NCI-H1092 treated with DMSO at 0.1 percent for 48 hours (cell line): ENCODE results near the gene GABRR1.

Experiments
- DNase-seq: peaks from one replicate; lab custom pipeline; 2025; lab: John Stamatoyannopoulos, UW

Gene GABRR1

GRCh38 chr6:89215391-89215790, 1.8 kb downstream of the GABRR1 start:
- no peak for DNase-seq

GRCh38 chr6:89214197-89214596, 3.0 kb downstream of the GABRR1 start:
- DNase-seq, result no peak

GRCh38 chr6:89212472-89212871, 4.7 kb downstream of the GABRR1 start:
- no peak for DNase-seq

- no peak for DNase-seq
Observed at GRCh38 chr6:89209457-89209856, 7.7 kb downstream of the GABRR1 start.

- DNase-seq, result no peak
Observed at GRCh38 chr6:89208551-89208950, 8.6 kb downstream of the GABRR1 start.

- DNase-seq, result no peak
Observed at GRCh38 chr6:89205819-89206218, 11.3 kb downstream of the GABRR1 start.

GRCh38 chr6:89204096-89204495, 13.1 kb downstream of the GABRR1 start:
- no peak for DNase-seq

- DNase-seq, result no peak
Observed at GRCh38 chr6:89200706-89201215, 16.4 kb downstream of the GABRR1 start.

GRCh38 chr6:89199579-89199978, 17.6 kb downstream of the GABRR1 start:
- DNase-seq, result no peak

- DNase-seq, result no peak
Observed at GRCh38 chr6:89198235-89198634, 18.9 kb downstream of the GABRR1 start.

- DNase-seq, result no peak
Observed at GRCh38 chr6:89197141-89197540, 20.0 kb downstream of the GABRR1 start.

- no peak for DNase-seq
Observed at GRCh38 chr6:89194559-89194958, 22.6 kb downstream of the GABRR1 start.

GRCh38 chr6:89190741-89191140, 26.4 kb downstream of the GABRR1 start:
- no peak for DNase-seq

- DNase-seq, result no peak
Observed at GRCh38 chr6:89187504-89187903, 29.7 kb downstream of the GABRR1 start.

- DNase-seq, result no peak
Observed at GRCh38 chr6:89186762-89187161, 30.4 kb downstream of the GABRR1 start.

- DNase-seq, result no peak
Observed at GRCh38 chr6:89184344-89184743, 32.8 kb downstream of the GABRR1 start.

GRCh38 chr6:89183294-89183693, 33.9 kb downstream of the GABRR1 start:
- DNase-seq, result no peak

- DNase-seq, result no peak
Observed at GRCh38 chr6:89180971-89181370, 36.2 kb downstream of the GABRR1 start.

GRCh38 chr6:89180112-89180511, 37.0 kb downstream of the GABRR1 start:
- DNase-seq, result no peak

GRCh38 chr6:89173634-89174033, 43.5 kb downstream of the GABRR1 start:
- DNase-seq, result no peak

GRCh38 chr6:89172131-89172530, 45.0 kb downstream of the GABRR1 start:
- no peak for DNase-seq

GRCh38 chr6:89162047-89162371, 55.1 kb downstream of the GABRR1 start:
- DNase-seq, result no peak

GRCh38 chr6:89161326-89162046, 55.7 kb downstream of the GABRR1 start:
- no peak for DNase-seq
